ENCODE data around the gene CXorf38. TPM values are rescaled to one million over a fixed set of nuclear protein-coding genes. Genes with fewer than 3 reads are reported as not detected.

CXorf38 gene
- total RNA-seq, 4 donors from 2014 or later: 4.1 to 8.7 (median 5.8) TPM

GRCh38 chrX:40685362-40685918 is 38.1 kb upstream of the CXorf38 start:
- no peaks in the 10 kb centered on the region for H3K27me3 ChIP-seq
- peak overlapping the region; percentile 33 to 89 (median 84) for H3K27ac ChIP-seq
- TF ChIP-seq CTCF (IDR thresholded peaks at IDR 0.05 in 4 of 5, conservative IDR thresholded peaks at IDR 0.05 in 1 of 5) (no peak), POLR2A (IDR thresholded peaks at IDR 0.05) (no peak)
- intact Hi-C loops (cut with DNase I; ENCODE audit: low total_unique reads) (loop anchor here (5.0 kb wide), 1 partner anchor 52 kb away; the partner anchor contains the start of gene MED14), in situ Hi-C loops (cut with MboI; ENCODE audit: low sequenced_read_pairs in 4 of 4) (no loop called here)
- H3K4me1 ChIP-seq: peaks cover 47 to 49% of the 10 kb centered on the region in 2 donors
- ATAC-seq (peak in 1 of 2 donors; percentile 32), DNase-seq (no peak)
- no peak overlapping the region for H3K4me3 ChIP-seq
- H3K36me3 ChIP-seq: peaks cover 0 to 19% of the 10 kb centered on the region in 2 donors
- no peaks in the 10 kb centered on the region for H3K9me3 ChIP-seq

GRCh38 chrX:40684092-40684491 is 36.7 kb upstream of the CXorf38 start:
- no peak for DNase-seq
- TF ChIP-seq CTCF (IDR thresholded peaks at IDR 0.05 in 4 of 5, conservative IDR thresholded peaks at IDR 0.05 in 1 of 5) (no peak), POLR2A (IDR thresholded peaks at IDR 0.05) (no peak)
- intact Hi-C loops (cut with DNase I; ENCODE audit: low total_unique reads): no loop called here
- Histone ChIP-seq H3K4me1 (peaks cover 36 to 37% of the 10 kb centered on the region in 2 donors), H3K27me3 (no peaks in the 10 kb centered on the region), H3K9me3 (no peaks in the 10 kb centered on the region), H3K4me3 (no peak overlapping the region), H3K36me3 (peaks cover 0 to 24% of the 10 kb centered on the region in 2 donors), H3K27ac (peak overlapping the region in 2 of 4 donors; percentile 86 to 89)
- in situ Hi-C loops (cut with MboI; ENCODE audit: low sequenced_read_pairs in 4 of 4): no loop called here
- ATAC-seq: no peak

GRCh38 chrX:40683245-40683644 is 35.9 kb upstream of the CXorf38 start:
- DNase-seq: no peak
- peaks cover 28 to 32% of the 10 kb centered on the region in 2 donors for H3K4me1 ChIP-seq
- in situ Hi-C loops (cut with MboI; ENCODE audit: low sequenced_read_pairs in 4 of 4) (no loop called here), intact Hi-C loops (cut with DNase I; ENCODE audit: low total_unique reads) (no loop called here)
- peak overlapping the region in 1 of 4 donors; percentile 18 for H3K27ac ChIP-seq
- H3K36me3 ChIP-seq: peaks cover 0 to 24% of the 10 kb centered on the region in 2 donors
- TF ChIP-seq POLR2A (IDR thresholded peaks at IDR 0.05) (no peak), CTCF (IDR thresholded peaks at IDR 0.05 in 4 of 5, conservative IDR thresholded peaks at IDR 0.05 in 1 of 5) (no peak)
- no peak for ATAC-seq
- H3K9me3 ChIP-seq: no peaks in the 10 kb centered on the region
- H3K27me3 ChIP-seq: no peaks in the 10 kb centered on the region
- no peak overlapping the region for H3K4me3 ChIP-seq

- Histone ChIP-seq H3K27ac (peak overlapping the region in 1 of 4 donors; percentile 58), H3K4me3 (no peak overlapping the region), H3K4me1 (peaks cover 0 to 6% of the 10 kb centered on the region in 2 donors), H3K27me3 (no peaks in the 10 kb centered on the region), H3K36me3 (peaks cover 0 to 37% of the 10 kb centered on the region in 2 donors), H3K9me3 (no peaks in the 10 kb centered on the region)
- TF ChIP-seq POLR2A (IDR thresholded peaks at IDR 0.05) (no peak), CTCF (IDR thresholded peaks at IDR 0.05 in 4 of 5, conservative IDR thresholded peaks at IDR 0.05 in 1 of 5) (peak in 1 of 5 experiments; percentile 14)
- DNase-seq (no peak), ATAC-seq (no peak)
- intact Hi-C loops (cut with DNase I; ENCODE audit: low total_unique reads) (no loop called here), in situ Hi-C loops (cut with MboI; ENCODE audit: low sequenced_read_pairs in 4 of 4) (loop anchor here in 2 of 4 donors (10.0 to 25.0 kb wide), 2 partner anchors 441 to 444 kb away; no protein-coding TSS in a partner anchor)
These were observed 23.8 kb upstream of the CXorf38 start for GRCh38 chrX:40671126-40671525.
